BLaER1 (cell line): ENCODE measurements around the gene DGKQ.
A peak's percentile ranks its signal among the peaks of the same experiment; 100 is the strongest.

Source experiments
- H3K27ac ChIP-seq: shearing (Covaris generic); formaldehyde crosslinking; 2 replicates; pipeline ENCODE4 v1.8.1; 2022
- H3K27me3 ChIP-seq: shearing (Covaris generic); formaldehyde crosslinking; 2 replicates; pipeline ENCODE4 v1.8.1; 2022
- H3K36me3 ChIP-seq: shearing (Covaris generic); formaldehyde crosslinking; 2 replicates; pipeline ENCODE4 v1.8.1; 2022
- H3K4me1 ChIP-seq: shearing (Covaris generic); formaldehyde crosslinking; 2 replicates; pipeline ENCODE4 v1.8.1; 2022
- H3K4me2 ChIP-seq: shearing (Covaris generic); formaldehyde crosslinking; 2 replicates; pipeline ENCODE4 v1.8.1; 2022
- H3K4me3 ChIP-seq: shearing (Covaris generic); formaldehyde crosslinking; 2 replicates; pipeline ENCODE4 v1.8.1; 2022
- H3K9ac ChIP-seq: shearing (Covaris generic); formaldehyde crosslinking; 2 replicates; pipeline ENCODE4 v1.8.1; 2022
- H3K9me3 ChIP-seq: shearing (Covaris generic); formaldehyde crosslinking; 2 replicates; pipeline ENCODE4 v1.8.1; 2022
- H4K20me1 ChIP-seq: shearing (Covaris generic); formaldehyde crosslinking; 2 replicates; pipeline ENCODE4 v1.8.1; 2022
- Cebpa-rat ChIP-seq: shearing (Covaris generic); IDR thresholded peaks from 2 replicates; pipeline ENCODE4 v1.8.1; 2022

Gene DGKQ

DNA sequence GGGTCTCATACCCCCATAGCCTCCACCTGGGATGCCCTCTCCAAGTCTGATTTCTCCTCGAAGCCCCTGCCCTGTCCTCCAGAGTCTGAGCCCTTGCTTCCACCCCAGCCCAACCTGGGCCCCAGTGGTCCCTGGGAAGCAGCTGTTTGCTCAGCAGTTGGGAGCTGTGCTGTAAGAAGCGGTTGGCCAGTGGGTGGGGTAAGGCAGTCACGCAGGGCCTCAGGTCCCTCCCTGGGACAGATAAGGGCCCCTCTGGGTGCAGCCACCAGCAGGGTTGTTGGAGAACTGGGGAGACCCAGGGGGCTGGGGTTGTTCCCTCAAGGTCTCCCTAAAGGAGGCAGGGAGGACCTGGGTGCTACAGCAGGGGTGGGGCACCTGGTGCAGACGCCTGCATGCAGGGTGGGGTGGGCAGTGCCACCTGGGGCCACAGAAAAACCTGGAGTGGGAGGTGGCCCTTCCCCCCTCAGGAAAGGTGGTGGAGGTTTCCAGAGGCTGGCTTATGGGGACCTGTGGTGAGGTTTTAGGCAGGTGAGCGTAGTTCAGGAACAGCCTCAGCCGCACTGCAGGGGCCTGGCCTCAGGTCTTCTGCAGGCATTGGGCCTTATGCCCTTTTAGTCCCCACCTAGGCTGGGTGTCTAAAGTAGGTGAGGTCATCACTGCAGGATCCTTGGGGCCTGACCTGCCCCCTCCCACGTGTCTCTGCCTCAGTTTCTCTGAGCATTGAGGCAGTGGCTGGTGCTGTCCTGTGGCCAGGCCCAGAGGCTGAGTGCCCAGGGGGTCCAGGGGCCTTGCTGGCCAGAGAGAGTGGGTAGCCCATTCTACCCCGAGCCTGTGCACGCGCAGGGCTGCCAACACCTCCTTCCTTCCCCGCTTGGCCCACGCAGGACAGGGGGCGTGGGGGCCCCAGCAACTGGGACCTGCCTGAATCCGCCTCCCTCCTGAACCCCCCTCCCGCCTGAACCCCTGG is 22.9 kb upstream of the DGKQ start:
- Histone ChIP-seq H3K9me3 (no peaks in the 10 kb centered on the region), H3K9ac (no peak overlapping the region), H3K27ac (no peak overlapping the region), H4K20me1 (peaks cover 91% of the 10 kb centered on the region), H3K4me3 (no peak overlapping the region), H3K36me3 (peaks cover 11% of the 10 kb centered on the region; the same call in 1 of the 2 replicates), H3K4me1 (peaks cover 26% of the 10 kb centered on the region), H3K4me2 (no peak overlapping the region), H3K27me3 (peaks cover 65% of the 10 kb centered on the region)
- no peak for TF ChIP-seq Cebpa-rat

DNA sequence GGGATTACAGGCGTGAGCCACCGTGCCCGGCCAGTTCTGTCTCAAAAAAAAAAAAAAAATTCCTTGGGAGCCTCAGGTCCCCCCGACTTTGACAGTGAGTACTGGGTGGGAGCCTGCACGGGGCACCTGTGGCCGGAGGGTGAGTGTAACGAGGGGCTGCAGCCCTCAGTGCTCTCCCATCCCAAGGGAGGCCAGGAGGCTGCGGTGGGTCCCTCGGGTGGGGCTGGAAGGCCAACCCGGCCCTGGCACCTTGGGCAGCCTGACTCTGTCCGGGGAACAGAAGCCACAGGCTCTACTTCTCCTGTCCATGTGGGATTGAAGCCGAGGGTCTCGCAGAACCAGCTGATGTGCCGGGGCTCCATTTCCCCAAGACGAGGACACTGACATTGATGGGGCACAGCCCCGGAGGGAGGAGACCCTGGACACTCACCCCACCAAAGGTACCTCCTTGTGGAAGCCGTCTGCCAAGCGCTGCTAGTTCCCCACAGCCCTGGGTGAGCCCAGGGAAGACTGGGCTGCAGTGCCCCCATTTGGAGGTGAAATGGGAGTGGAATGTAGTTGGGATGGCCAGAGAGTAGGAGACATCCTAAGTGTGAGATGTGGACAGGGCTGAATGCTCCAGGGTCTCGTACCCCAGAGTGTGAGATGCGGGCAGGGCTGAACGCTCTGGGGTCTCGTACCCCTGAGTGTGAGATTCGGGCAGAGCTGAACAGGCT is 22.1 kb upstream of the DGKQ start:
- peaks cover 57% of the 10 kb centered on the region for H3K27me3 ChIP-seq

GRCh38 chr4:993111-994029 is 20.0 kb upstream of the DGKQ start, which contains the start of gene SLC26A1:
SLC26A1 (minus strand) TSS chr4:993404; CDS start chr4:991703, 1,701 bp downstream.
- H3K4me2 ChIP-seq, result no peak within 1 kb of the TSS
- H3K9me3 ChIP-seq, result no peaks in the 10 kb centered on the region
- no peak for TF ChIP-seq Cebpa-rat
- peak within 1 kb of the TSS; percentile 45; the same call in 1 of the 2 replicates for H3K9ac ChIP-seq
- H3K36me3 ChIP-seq, result peaks cover 33% of the 10 kb centered on the region; the same call in 1 of the 2 replicates
- peaks cover 91% of the 10 kb centered on the region for H4K20me1 ChIP-seq
- no peak within 1 kb of the TSS for H3K4me3 ChIP-seq
- H3K27me3 ChIP-seq, result peaks cover 36% of the 10 kb centered on the region
- peaks cover 19% of the 10 kb centered on the region for H3K4me1 ChIP-seq
- H3K27ac ChIP-seq, result no peak within 1 kb of the TSS

More for the DNA sequence above, 22.1 kb upstream of the DGKQ start:
- no peak overlapping the region for H3K4me3 ChIP-seq
- peaks cover 24% of the 10 kb centered on the region for H3K4me1 ChIP-seq
- H3K4me2 ChIP-seq, result no peak overlapping the region
- no peak overlapping the region for H3K27ac ChIP-seq
- H4K20me1 ChIP-seq, result peaks cover 91% of the 10 kb centered on the region
- H3K9me3 ChIP-seq, result no peaks in the 10 kb centered on the region
- TF ChIP-seq Cebpa-rat, result no peak
- peaks cover 19% of the 10 kb centered on the region; the same call in 1 of the 2 replicates for H3K36me3 ChIP-seq
- H3K9ac ChIP-seq, result no peak overlapping the region

GRCh38 chr4:992297-993110 is 19.1 kb upstream of the DGKQ start:
- no peak overlapping the region for H3K27ac ChIP-seq
- H3K4me2 ChIP-seq, result no peak overlapping the region

GRCh38 chr4:991451-992296 is 18.3 kb upstream of the DGKQ start:
- Histone ChIP-seq H3K27ac (no peak overlapping the region), H3K36me3 (peaks cover 33% of the 10 kb centered on the region; the same call in 1 of the 2 replicates), H3K9me3 (no peaks in the 10 kb centered on the region), H3K4me2 (no peak overlapping the region), H4K20me1 (peaks cover 87% of the 10 kb centered on the region), H3K9ac (no peak overlapping the region), H3K4me3 (no peak overlapping the region), H3K27me3 (peaks cover 19% of the 10 kb centered on the region), H3K4me1 (peaks cover 23% of the 10 kb centered on the region)
- TF ChIP-seq Cebpa-rat, result no peak

More at GRCh38 chr4:992297-993110, 19.1 kb upstream of the DGKQ start:
- peaks cover 22% of the 10 kb centered on the region for H3K4me1 ChIP-seq
- H3K27me3 ChIP-seq, result peaks cover 27% of the 10 kb centered on the region
- peaks cover 33% of the 10 kb centered on the region; the same call in 1 of the 2 replicates for H3K36me3 ChIP-seq
- peak overlapping the region; percentile 45; the same call in 1 of the 2 replicates for H3K9ac ChIP-seq
- H3K4me3 ChIP-seq, result no peak overlapping the region
- peaks cover 91% of the 10 kb centered on the region for H4K20me1 ChIP-seq
- no peak for TF ChIP-seq Cebpa-rat
- H3K9me3 ChIP-seq, result no peaks in the 10 kb centered on the region

DNA sequence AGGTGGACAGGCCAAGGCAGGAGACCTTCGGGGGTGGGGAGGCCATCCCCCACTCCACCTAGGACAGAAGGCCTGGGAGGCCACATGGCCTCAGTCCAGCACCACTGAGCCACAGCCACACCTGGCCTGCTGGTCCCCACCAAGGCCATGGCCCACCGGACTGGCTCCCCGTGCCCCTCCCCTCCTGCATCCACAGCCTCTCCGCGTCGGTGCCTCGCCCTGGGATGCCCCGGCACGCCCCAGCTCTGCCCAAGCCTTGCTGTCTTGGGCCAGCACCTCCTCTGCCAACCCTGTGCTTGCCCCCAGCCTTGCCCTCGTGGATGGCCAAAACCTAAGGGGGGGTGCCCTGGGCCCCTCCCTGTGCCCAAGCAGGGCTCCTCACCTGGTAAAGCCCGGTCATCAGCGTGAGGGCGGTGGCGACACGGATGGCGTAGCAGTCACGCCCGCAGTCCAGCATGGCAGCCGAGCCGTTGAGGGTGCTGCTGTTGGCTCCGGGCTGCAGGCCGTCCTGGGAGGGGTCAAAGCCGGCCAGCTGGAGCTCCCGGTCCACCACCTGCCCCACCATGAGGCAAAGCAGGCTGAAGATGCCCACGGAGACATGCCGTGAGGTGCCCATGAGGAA is 17.5 kb upstream of the DGKQ start:
- Histone ChIP-seq H3K4me1 (peaks cover 30% of the 10 kb centered on the region), H3K9ac (no peak overlapping the region), H3K4me3 (no peak overlapping the region), H3K9me3 (no peaks in the 10 kb centered on the region), H3K27me3 (peaks cover 11% of the 10 kb centered on the region), H3K36me3 (peaks cover 33% of the 10 kb centered on the region; the same call in 1 of the 2 replicates), H4K20me1 (peaks cover 79% of the 10 kb centered on the region), H3K27ac (no peak overlapping the region), H3K4me2 (no peak overlapping the region)
- no peak for TF ChIP-seq Cebpa-rat

- H3K36me3 ChIP-seq, result peaks cover 33% of the 10 kb centered on the region; the same call in 1 of the 2 replicates
- no peak overlapping the region for H3K4me2 ChIP-seq
- peaks cover 39% of the 10 kb centered on the region for H3K4me1 ChIP-seq
- H3K27ac ChIP-seq, result no peak overlapping the region
- no peak overlapping the region for H3K4me3 ChIP-seq
- H3K9me3 ChIP-seq, result no peaks in the 10 kb centered on the region
- 0 out of 2 replicates have a peak, but pooled peaks cover 2% of the 10 kb centered on the region for H3K27me3 ChIP-seq
- no peak overlapping the region for H3K9ac ChIP-seq
- TF ChIP-seq Cebpa-rat, result no peak
- H4K20me1 ChIP-seq, result peaks cover 70% of the 10 kb centered on the region
Observed at GRCh38 chr4:989722-990471, 16.5 kb upstream of the DGKQ start.
